ENCODE measurements around the gene GALNT13. TPM values are rescaled to one million over a fixed set of nuclear protein-coding genes. Genes with fewer than 3 reads are reported as not detected.

Gene GALNT13
- total RNA-seq, 1 donor from 2014 or later: 0.52 TPM

DNA sequence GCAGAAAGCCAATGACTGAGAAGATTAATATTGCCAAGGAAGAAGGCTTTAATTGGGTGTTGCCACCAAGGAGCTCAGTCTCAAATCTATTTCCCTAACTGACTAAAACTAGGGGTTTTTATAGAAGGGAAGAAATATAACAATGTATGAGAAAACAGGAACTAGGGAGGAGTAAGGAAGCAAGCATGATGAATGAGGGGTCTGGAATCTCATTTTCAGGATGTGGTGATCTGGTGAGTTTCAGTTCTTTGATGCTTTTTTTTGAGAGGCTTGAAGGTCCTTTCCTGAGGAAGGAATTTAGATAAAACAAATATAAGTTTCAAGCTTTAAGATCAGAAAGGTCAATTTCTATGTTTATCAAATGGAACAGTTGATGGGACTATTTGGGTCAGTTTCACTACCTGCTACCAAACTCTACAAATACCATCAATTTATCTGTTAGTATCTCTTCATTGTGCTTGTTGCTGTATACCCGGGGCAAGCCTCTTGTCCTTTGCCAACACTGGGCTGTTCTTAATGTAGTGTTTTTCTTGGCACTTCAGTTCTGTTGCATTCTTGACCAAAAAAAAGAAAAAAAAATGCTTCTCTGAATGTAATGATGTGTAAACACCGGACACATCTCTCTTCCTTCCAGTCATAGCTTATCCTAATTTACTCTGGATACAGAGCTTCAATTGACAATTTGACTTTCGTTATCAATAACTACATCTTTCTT is 357.0 kb downstream of the GALNT13 start:
- H3K4me3 ChIP-seq (ENCODE audit: low read depth, low read length): no peak overlapping the region
- DNase-seq (ENCODE audit: low read depth): no peak
- TF ChIP-seq, protein P1, sequence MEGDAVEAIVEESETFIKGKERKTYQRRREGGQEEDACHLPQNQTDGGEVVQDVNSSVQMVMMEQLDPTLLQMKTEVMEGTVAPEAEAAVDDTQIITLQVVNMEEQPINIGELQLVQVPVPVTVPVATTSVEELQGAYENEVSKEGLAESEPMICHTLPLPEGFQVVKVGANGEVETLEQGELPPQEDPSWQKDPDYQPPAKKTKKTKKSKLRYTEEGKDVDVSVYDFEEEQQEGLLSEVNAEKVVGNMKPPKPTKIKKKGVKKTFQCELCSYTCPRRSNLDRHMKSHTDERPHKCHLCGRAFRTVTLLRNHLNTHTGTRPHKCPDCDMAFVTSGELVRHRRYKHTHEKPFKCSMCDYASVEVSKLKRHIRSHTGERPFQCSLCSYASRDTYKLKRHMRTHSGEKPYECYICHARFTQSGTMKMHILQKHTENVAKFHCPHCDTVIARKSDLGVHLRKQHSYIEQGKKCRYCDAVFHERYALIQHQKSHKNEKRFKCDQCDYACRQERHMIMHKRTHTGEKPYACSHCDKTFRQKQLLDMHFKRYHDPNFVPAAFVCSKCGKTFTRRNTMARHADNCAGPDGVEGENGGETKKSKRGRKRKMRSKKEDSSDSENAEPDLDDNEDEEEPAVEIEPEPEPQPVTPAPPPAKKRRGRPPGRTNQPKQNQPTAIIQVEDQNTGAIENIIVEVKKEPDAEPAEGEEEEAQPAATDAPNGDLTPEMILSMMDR (conservative IDR thresholded peaks at IDR 0.05; ENCODE audit: low read depth, low read length): no peak

- no peak for DNase-seq (ENCODE audit: low read depth)
- TF ChIP-seq, protein P1 (conservative IDR thresholded peaks at IDR 0.05; ENCODE audit: low read depth, low read length): no peak
- H3K4me3 ChIP-seq (ENCODE audit: low read depth, low read length): no peak overlapping the region
Observed at GRCh38 chr2:154229966-154230365, 358.2 kb downstream of the GALNT13 start.

- no peak overlapping the region for H3K4me3 ChIP-seq (ENCODE audit: low read depth, low read length)
- DNase-seq (ENCODE audit: low read depth): no peak
- TF ChIP-seq, protein P1 (conservative IDR thresholded peaks at IDR 0.05; ENCODE audit: low read depth, low read length): no peak
Observed at GRCh38 chr2:154231021-154231420, 359.3 kb downstream of the GALNT13 start.

DNA sequence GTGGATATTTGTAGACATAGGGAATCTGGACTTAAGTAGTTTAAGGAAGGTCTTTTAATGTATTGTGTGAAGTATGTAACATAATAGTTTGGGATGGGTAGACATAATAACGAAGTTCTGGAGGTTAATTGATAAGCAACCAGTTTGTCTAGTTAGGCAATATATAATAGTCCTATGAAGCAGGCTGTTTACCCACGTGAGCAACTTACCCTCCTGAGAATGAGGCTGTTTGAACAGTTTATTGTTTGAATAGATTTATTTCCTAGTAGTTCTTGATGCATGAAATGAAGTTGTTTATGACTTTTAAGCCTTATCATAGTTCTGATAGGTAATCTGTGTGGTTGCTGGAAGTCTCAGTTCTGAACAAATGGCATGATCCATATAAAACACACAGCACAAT is 361.5 kb downstream of the GALNT13 start:
- DNase-seq (ENCODE audit: low read depth): no peak
- no peak overlapping the region for H3K4me3 ChIP-seq (ENCODE audit: low read depth, low read length)
- TF ChIP-seq, protein P1 (conservative IDR thresholded peaks at IDR 0.05; ENCODE audit: low read depth, low read length): no peak

- H3K4me3 ChIP-seq (ENCODE audit: low read depth, low read length): no peak overlapping the region
- DNase-seq (ENCODE audit: low read depth): no peak
- TF ChIP-seq, protein P1 (conservative IDR thresholded peaks at IDR 0.05; ENCODE audit: low read depth, low read length): no peak
Observed at GRCh38 chr2:154238252-154238651, 366.5 kb downstream of the GALNT13 start.

GRCh38 chr2:154240316-154240715 is 368.6 kb downstream of the GALNT13 start:
- DNase-seq (ENCODE audit: low read depth): no peak
- TF ChIP-seq, protein P1 (conservative IDR thresholded peaks at IDR 0.05; ENCODE audit: low read depth, low read length): no peak
- H3K4me3 ChIP-seq (ENCODE audit: low read depth, low read length): no peak overlapping the region

DNA sequence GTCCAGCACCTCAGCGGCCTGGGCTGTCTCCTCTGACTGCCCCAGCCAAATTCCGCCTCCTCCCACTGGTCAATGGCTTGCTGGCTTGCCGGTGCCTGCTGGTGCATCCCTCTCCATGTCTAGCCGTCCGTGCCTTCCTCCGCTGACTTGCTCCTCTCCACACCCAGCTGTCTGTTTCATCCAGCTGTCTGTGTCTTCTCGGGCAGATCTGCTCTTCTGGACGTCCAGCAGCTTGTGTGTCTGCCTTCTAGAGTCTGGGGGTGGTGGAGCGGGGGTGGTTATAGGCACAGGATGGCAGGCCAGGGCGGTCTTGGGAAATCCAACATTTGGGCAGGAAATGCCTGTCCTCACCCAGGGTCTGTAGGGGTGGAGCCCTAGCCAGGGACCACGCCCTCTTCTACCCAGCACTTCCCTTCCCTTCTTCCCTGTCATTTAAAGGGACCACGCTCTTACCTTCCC is 369.2 kb downstream of the GALNT13 start:
- H3K4me3 ChIP-seq (ENCODE audit: low read depth, low read length): no peak overlapping the region
- TF ChIP-seq, protein P1 (conservative IDR thresholded peaks at IDR 0.05; ENCODE audit: low read depth, low read length): no peak
- DNase-seq (ENCODE audit: low read depth): no peak
